Measurements from ENCODE around the gene SUMF1. TPM values are rescaled to one million over a fixed set of nuclear protein-coding genes. Genes with fewer than 3 reads are reported as not detected.
"Not testable (repeated sequence)": the region's sequence is repeated elsewhere in the genome, so short reads cannot be mapped to it uniquely, and the experiment has no call there.

The SUMF1 gene
- total RNA-seq, 2 donors from 2014 or later = 5.9 to 7.6 TPM

DNA sequence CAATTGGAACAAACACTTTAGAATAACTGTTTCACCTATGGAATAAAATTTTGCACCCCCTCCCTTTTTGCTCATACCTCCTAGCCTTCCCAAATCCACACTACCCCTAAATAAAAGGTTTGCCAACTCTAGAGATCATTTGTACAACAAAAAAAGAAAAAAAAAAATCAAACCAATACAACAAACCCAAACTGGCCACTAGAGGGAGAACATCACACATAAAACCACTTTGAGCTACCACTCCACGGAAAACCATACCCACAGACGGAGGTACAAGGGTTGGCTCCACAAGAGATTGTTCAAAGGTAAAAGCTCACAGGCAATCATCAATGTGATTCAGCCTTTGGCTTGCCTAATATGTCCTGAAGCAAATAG lies 116.3 kb downstream of the SUMF1 start:
- Mint-ChIP-seq H3K27ac (peak overlapping the region; percentile 12), H3K36me3 (ENCODE audit: low read depth) (no peaks in the 10 kb centered on the region), H3K27me3 (no peaks in the 10 kb centered on the region), H3K4me3 (peak overlapping the region; percentile 44), H3K4me1 (peaks cover 11% of the 10 kb centered on the region), H3K9me3 (no peaks in the 10 kb centered on the region)
- ATAC-seq (replicated peaks) = peak; percentile 70

DNA sequence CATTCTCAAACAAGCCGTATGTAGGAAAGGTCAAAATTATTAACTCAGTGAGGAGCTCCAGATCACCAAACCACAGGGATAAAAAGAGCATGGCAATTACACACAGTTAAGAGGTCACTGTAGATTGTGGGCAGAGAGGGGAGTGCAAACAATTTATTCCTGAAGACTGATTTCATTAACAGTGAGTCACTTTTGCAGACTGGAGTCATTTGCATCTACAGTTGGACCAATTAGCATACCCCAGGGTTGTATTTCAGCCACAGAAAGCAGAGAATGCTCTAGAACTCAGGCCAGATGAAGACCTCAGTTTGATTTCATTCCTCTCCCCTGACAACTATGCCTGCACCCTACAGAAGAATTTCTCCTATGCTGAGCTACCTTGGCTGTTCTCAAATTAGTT lies 123.8 kb downstream of the SUMF1 start:
- H3K36me3 Mint-ChIP-seq (ENCODE audit: low read depth) = no peaks in the 10 kb centered on the region
- no peak overlapping the region for H3K4me3 Mint-ChIP-seq
- H3K27ac Mint-ChIP-seq = no peak overlapping the region
- H3K27me3 Mint-ChIP-seq = no peaks in the 10 kb centered on the region
- no peak for ATAC-seq (replicated peaks)
- H3K4me1 Mint-ChIP-seq = no peaks in the 10 kb centered on the region
- no peaks in the 10 kb centered on the region for H3K9me3 Mint-ChIP-seq

DNA sequence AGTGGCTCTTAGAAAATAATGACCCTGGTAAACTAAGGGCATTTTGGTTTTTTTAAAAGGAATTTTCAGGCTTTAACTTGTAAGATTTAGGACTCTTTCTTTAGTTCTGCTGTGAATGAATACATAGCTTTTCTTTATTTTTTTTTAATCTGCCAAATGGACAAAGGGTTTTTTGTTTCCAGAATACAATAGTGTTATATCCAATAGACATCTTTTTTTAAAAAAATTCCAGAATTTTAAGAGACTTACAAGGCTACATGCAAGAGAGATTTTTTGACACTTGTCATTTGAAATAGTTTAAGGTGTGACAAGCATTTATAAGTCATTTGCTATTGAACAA lies 125.8 kb downstream of the SUMF1 start:
- ATAC-seq (replicated peaks) = no peak
- no peaks in the 10 kb centered on the region for H3K27me3 Mint-ChIP-seq
- no peaks in the 10 kb centered on the region for H3K4me1 Mint-ChIP-seq
- no peaks in the 10 kb centered on the region for H3K36me3 Mint-ChIP-seq (ENCODE audit: low read depth)
- H3K9me3 Mint-ChIP-seq = no peaks in the 10 kb centered on the region
- no peak overlapping the region for H3K27ac Mint-ChIP-seq
- no peak overlapping the region for H3K4me3 Mint-ChIP-seq

DNA sequence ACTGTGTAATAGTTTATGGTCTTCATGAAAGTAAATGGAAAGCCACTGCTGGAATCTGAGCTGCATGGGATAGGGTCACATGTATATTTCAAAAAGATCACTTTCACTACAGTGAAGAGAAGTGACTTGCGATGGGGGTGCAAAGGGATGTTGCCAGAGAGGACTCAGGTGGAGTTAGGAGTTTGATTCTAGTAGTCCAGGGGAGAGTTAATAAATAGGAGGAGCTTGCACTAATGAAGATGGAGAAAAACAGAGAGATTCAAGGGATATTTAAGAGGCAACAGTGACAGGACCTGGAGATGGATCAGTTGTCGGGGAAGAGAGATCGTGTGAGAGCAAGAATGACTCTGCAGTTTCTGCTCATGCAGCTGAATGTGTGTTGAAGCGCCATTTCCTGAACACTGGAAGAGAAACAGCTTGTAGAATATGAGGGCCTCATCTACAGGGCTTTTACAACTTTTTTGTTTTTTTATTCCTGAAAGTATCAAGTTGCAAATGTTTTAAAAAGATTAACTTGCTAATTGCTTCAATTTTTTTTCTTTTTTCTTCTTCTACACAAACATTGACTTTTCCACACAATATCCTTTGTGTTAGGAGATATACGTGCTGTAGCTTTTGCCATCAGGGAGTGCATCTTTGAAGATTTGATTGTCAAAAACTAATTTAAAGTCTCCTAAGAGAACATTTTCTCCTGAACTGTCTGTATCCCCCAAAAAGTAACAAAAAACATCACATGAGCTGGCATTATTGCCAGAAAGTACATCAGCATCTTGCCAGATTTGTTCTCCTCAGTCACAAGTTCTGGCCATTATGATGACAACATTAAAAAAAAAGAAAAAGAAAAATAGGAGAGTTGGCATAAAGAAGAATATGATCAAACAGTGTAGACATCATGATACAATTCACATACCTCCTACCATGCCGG lies 126.4 kb downstream of the SUMF1 start:
- ATAC-seq (replicated peaks) = no peak
- Mint-ChIP-seq H3K4me1 (no peaks in the 10 kb centered on the region), H3K27ac (no peak overlapping the region), H3K4me3 (no peak overlapping the region), H3K27me3 (no peaks in the 10 kb centered on the region), H3K36me3 (ENCODE audit: low read depth) (no peaks in the 10 kb centered on the region), H3K9me3 (no peaks in the 10 kb centered on the region)

DNA sequence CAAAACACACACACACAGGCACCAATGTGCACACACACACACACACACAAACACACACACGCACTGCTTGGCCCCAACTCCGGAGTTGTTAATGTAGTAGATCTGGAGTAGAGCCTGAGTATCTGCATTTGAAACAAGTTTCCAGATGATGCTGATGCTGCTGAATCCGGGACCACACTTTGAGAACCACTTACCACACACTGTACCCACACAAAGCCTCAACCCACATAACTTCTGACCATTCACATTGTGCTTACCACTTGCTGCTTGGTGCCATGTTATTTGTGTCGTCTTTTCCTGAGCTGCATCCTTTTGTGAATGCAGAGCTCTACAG lies 127.0 kb downstream of the SUMF1 start:
- Mint-ChIP-seq H3K36me3 (ENCODE audit: low read depth) (no peaks in the 10 kb centered on the region), H3K4me1 (no peaks in the 10 kb centered on the region), H3K9me3 (no peaks in the 10 kb centered on the region), H3K4me3 (no peak overlapping the region), H3K27me3 (no peaks in the 10 kb centered on the region), H3K27ac (no peak overlapping the region)
- no peak for ATAC-seq (replicated peaks)

DNA sequence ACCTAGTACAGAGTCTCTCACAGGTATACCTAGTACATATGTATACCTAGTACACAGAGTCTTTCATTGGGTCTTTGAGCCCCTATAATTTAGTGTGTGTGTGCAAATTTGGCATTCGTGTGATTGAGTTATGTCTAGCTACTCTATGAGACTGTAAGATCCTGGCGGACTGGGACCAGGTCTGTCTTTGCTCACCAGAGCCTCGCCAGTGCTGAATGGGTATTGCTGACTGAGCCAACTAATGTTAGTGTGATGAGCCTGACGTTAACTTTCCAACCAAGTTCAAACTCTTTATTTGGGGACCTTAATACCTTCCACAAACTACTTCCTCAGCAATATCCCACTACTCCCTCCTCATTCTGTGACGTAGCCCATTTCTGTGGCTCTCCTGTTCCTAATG lies 128.3 kb downstream of the SUMF1 start:
- no peaks in the 10 kb centered on the region for H3K4me1 Mint-ChIP-seq
- no peaks in the 10 kb centered on the region for H3K36me3 Mint-ChIP-seq (ENCODE audit: low read depth)
- no peak overlapping the region for H3K27ac Mint-ChIP-seq
- no peak overlapping the region for H3K4me3 Mint-ChIP-seq
- no peaks in the 10 kb centered on the region for H3K27me3 Mint-ChIP-seq
- no peaks in the 10 kb centered on the region for H3K9me3 Mint-ChIP-seq
- no peak for ATAC-seq (replicated peaks)

DNA sequence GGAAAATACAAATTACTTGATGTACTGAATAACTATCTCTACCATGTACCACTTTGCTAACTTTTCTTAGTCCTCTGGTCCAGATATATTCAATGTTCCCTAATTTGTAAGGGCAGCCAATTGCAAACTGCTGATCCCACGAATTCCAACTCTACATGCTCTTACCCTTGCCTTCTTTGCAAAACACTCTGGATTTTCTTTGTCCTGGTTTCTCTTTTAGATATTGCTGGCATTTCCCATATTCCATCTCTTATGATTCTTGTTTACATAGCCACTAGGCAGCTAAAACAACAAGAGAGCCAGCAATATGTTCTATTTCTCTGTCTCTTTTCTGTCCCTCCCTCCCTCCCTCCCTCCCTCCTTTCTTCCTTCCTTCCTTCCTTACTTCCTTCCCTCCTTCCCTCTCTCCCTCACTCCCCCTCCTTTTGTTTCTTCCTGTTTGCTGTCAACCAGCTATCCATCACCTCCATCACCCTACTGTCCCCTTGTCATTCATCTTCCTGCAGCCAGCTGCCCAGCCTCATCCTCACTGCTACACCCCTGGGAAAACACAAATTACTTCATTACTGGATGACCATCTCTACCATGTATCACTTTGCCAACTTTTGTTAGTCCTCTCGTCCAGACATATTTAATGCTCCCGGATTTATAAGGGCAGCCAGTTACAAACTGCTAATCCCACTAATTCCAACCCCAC lies 130.1 kb downstream of the SUMF1 start:
- H3K4me3 Mint-ChIP-seq = no peak overlapping the region
- H3K9me3 Mint-ChIP-seq = no peaks in the 10 kb centered on the region
- no peaks in the 10 kb centered on the region for H3K4me1 Mint-ChIP-seq
- no peak overlapping the region for H3K27ac Mint-ChIP-seq
- no peaks in the 10 kb centered on the region for H3K27me3 Mint-ChIP-seq
- no peaks in the 10 kb centered on the region for H3K36me3 Mint-ChIP-seq (ENCODE audit: low read depth)
- ATAC-seq (replicated peaks) = no peak

DNA sequence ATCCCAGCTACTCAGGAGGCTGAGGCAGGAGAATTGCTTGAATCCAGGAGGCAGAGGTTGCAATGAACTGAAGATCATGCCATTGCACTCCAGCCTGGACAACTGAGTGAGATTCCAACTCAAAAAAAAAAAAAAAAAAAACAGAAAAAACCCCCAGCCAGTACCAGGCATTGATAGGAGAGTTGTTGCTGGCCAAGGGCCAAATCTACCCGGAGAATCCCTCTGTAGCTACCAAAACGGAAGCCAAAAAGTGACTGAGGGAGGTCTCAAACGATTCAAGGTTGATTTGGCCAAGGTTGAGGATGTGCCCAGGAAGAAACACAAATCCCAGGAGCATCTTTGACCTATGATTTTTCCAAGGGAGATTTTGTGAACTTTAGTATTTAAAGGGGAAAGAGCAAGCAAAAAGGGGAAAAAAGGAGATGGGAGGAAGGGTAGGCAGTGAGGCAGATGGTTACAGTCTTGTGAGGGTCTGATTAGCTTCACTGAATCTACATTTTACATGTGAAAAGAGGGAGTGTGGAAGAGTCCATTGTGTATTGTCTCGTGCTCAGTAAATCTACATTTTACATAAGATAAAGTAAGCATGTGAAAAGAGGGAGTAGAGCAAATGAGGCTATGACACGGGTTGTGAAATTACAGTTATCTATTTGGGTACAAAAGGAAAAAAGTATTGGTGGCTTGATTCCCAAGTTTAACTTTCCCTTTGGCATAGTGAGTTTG lies 131.1 kb downstream of the SUMF1 start:
- Mint-ChIP-seq H3K36me3 (ENCODE audit: low read depth) (no peaks in the 10 kb centered on the region), H3K27me3 (no peaks in the 10 kb centered on the region), H3K4me1 (no peaks in the 10 kb centered on the region), H3K9me3 (no peaks in the 10 kb centered on the region), H3K4me3 (no peak overlapping the region), H3K27ac (no peak overlapping the region)
- no peak for ATAC-seq (replicated peaks)

DNA sequence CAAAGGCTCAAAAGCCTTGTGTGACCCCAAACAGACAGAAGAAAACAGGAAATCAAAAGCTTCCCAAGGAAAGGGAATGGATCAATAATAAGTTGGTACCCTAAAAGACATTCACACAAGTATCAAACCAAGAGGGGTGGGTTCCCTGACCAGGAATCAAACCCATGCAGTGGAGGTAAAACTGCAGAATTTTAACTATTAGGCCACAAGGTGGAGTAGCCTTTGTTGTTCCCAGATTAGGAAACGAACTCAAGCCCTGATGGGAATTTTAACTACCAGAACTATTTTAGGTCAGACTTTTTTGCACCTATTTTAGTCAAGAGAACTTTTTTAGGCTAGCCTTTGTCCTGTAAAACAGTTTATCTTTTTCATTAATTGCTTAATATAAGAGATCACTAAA lies 132.5 kb downstream of the SUMF1 start:
- H3K27ac Mint-ChIP-seq = no peak overlapping the region

DNA sequence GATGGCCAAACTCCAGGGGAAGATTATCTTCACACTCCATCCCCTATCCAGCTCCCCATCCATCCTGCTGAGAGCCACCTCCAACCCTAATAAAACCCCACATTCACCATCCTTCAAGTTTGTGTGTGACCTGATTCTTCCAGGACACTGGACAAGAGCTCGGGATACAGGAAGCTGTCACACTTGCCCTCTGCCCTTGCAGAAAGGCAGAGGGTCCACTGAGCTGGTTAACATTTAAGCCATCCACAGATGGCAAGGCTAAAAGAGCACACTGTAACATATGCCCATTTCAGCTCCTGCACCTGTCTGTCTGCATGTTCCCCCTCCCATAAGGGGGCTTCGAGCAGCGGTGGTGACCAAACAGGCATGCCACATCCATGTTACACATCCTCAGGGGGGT lies 134.1 kb downstream of the SUMF1 start:
- H3K27me3 Mint-ChIP-seq = no peaks in the 10 kb centered on the region
- no peaks in the 10 kb centered on the region for H3K36me3 Mint-ChIP-seq (ENCODE audit: low read depth)
- H3K27ac Mint-ChIP-seq = no peak overlapping the region
- H3K4me1 Mint-ChIP-seq = no peaks in the 10 kb centered on the region
- no peak overlapping the region for H3K4me3 Mint-ChIP-seq
- H3K9me3 Mint-ChIP-seq = peaks cover 9% of the 10 kb centered on the region
- no peak for ATAC-seq (replicated peaks)

More for the DNA sequence above, 132.5 kb downstream of the SUMF1 start:
- Mint-ChIP-seq H3K9me3 (peaks cover 4% of the 10 kb centered on the region), H3K27me3 (no peaks in the 10 kb centered on the region), H3K36me3 (ENCODE audit: low read depth) (no peaks in the 10 kb centered on the region), H3K4me1 (no peaks in the 10 kb centered on the region), H3K4me3 (no peak overlapping the region)
- no peak for ATAC-seq (replicated peaks)

DNA sequence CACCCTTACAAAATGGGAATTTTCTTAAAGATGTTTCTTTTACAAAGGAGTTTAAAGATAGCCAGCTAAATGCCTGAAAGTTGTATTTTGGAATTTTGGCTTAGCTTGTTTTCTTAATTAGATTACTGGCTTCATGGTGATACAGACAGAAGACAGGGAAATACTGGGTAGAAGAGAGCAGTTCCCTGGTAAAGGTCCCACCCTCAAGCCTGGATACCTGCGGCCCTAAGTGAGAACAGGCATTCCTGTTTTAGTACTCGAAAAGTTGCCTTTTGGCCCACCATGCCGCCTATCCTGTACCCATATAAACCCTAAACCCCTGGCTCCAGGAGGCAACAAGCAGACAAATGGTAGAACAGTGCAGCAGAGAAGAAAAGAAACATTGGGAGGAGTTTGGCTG lies 134.5 kb downstream of the SUMF1 start:
- peaks cover 9% of the 10 kb centered on the region for H3K9me3 Mint-ChIP-seq
- ATAC-seq (replicated peaks) = no peak
- no peaks in the 10 kb centered on the region for H3K4me1 Mint-ChIP-seq
- no peak overlapping the region for H3K27ac Mint-ChIP-seq
- no peaks in the 10 kb centered on the region for H3K27me3 Mint-ChIP-seq
- no peak overlapping the region for H3K4me3 Mint-ChIP-seq
- H3K36me3 Mint-ChIP-seq (ENCODE audit: low read depth) = no peaks in the 10 kb centered on the region

DNA sequence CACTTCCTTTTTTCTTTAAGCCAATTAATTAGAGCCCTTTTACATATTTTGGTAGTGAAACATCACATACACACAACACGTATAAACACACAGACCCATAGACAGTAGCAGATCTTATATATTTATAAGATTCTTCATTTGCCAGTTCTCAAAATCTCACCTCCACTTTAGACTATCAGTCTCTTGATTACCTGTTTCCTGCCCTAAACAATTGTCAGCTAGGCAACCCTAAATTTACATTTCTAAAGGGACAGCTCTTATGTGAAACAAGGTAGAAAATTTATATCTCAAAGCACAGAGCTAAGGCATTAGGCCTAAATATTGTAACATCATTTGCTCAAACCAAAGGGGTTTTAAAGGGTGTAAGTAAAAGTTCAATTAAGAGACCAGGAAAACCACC lies 135.0 kb downstream of the SUMF1 start:
- no peaks in the 10 kb centered on the region for H3K27me3 Mint-ChIP-seq
- H3K4me3 Mint-ChIP-seq = no peak overlapping the region
- no peak overlapping the region for H3K27ac Mint-ChIP-seq
- H3K36me3 Mint-ChIP-seq (ENCODE audit: low read depth) = no peaks in the 10 kb centered on the region
- H3K4me1 Mint-ChIP-seq = no peaks in the 10 kb centered on the region
- peaks cover 9% of the 10 kb centered on the region for H3K9me3 Mint-ChIP-seq
- ATAC-seq (replicated peaks) = no peak

DNA sequence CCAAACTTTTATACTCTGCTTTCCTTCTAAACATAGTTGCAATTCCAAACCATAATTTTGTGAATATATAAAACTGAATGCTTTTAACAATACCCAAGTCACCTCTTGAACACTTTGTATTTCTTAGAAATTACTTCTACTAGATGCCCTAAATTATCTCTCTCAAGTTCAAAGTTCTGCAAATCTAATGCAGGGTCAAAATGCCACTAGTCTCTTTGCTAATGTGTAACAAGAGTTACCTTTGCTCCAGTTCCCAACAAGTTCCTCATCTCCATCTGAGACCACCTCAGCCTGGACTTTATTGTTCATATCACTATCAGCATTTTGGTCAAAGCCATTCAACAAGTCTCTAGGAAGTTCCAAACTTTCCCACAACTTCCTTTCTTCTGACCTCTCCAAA lies 137.3 kb downstream of the SUMF1 start:
- not testable (repeated sequence) for H3K36me3 Mint-ChIP-seq (ENCODE audit: low read depth); ATAC-seq (replicated peaks); H3K4me3 Mint-ChIP-seq; H3K27ac Mint-ChIP-seq; H3K9me3 Mint-ChIP-seq; H3K27me3 Mint-ChIP-seq; H3K4me1 Mint-ChIP-seq

DNA sequence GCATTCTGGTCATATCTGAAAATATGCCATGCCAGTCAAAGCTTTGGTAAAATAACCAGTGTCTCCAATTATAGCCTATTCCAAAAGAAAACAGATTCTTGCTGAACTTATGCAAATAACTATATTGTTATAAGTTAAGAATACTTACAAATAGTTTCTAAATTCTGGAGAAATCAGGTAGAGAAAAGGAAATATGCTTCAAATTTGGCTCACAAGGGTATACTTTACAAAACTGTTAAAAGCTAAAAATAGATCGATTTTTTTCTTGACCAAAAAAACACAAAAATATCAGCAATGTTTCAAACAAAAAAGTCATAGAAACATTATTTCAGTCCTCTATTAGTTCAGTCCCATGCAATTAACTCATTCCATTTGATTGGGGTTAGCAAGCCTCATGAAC lies 140.2 kb downstream of the SUMF1 start:
- no peak for ATAC-seq (replicated peaks)
- H3K4me1 Mint-ChIP-seq = no peaks in the 10 kb centered on the region
- H3K9me3 Mint-ChIP-seq = peaks cover 9% of the 10 kb centered on the region

More for the DNA sequence above, 140.2 kb downstream of the SUMF1 start:
- H3K27me3 Mint-ChIP-seq = no peaks in the 10 kb centered on the region
- no peak overlapping the region for H3K4me3 Mint-ChIP-seq
- no peak overlapping the region for H3K27ac Mint-ChIP-seq
- H3K36me3 Mint-ChIP-seq (ENCODE audit: low read depth) = no peaks in the 10 kb centered on the region
